ENCODE data around the gene VPS41.

GRCh38 chr7:38819463-38819862 lies 89.5 kb downstream of the VPS41 start:
- TF ChIP-seq CTCF (conservative IDR thresholded peaks at IDR 0.05) (no peak), ZFX (IDR thresholded peaks at IDR 0.05) (no peak)
